GM21723 (cell line): ENCODE measurements around the gene ABCG8.

Source experiments
- ATAC-seq: cut with Tn5 transposase; IDR thresholded peaks from one replicate; pipeline ENCODE4 v1.9.1; 2021; ENCODE audit warnings: mild to moderate bottlenecking, moderate library complexity; ENCODE audit not compliant: unreplicated experiment

The ABCG8 gene

DNA sequence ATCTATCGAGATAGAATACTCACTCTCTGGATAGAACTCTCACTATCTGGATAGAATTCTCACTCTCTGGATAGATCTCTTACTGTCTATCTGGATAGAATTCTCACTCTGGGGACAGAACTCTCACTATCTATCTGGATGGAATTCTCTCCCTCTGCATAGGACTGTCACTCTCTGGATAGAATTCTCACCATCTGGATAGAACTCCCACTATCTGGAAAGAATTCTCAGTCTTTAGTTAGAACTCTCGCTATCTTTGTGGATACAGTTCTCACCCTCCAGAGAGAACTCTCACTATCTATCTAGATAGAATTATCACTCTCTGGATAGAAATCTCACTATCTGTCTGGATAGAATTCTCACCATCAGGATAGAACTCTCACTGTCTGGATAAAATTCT lies 16.5 kb downstream of the ABCG8 start:
- no peak for ATAC-seq

DNA sequence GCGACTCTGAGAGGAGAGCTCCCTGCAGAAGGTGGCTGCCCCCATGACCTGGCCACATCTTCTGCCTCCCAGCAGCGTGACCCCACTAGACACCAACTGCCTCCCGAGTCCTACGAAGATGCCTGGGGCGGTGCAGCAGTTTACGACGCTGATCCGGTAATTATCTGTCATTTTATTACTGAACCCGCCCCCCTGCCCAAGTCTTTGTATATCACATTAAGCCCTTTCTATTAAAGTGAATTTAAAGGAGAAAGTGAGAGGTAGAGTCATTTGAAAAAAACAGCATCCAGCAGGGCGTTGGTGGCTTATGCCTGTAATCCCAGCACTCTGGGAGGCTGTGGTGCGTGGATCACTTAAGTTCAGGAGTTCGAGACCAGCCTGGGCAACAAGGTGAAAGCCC lies 33.4 kb downstream of the ABCG8 start:
- no peak for ATAC-seq

DNA sequence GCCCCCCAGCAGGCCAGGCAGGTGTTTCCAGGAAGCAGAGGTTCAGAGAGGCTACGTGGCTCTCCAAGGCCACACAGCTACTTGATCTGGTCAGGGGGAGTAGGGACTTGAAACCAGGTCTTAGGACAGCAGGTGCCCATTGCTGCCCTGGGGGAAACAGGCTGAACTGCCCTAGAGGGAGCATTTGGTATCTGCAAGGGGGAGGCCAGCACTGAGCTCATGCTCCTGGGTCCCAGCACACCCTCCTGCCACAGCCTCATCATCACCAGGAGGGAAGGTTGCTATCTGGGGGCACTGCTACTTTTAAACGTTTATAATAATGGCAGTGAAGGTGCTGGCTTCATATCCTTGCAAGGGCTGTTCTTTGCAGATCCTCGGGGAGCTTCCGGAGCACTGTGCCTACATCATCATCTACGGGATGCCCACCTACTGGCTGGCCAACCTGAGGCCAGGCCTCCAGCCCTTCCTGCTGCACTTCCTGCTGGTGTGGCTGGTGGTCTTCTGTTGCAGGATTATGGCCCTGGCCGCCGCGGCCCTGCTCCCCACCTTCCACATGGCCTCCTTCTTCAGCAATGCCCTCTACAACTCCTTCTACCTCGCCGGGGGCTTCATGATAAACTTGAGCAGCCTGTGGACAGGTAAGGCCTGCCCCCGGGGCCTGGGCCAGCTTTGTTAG lies 36.1 kb downstream of the ABCG8 start:
- ATAC-seq = no peak

DNA sequence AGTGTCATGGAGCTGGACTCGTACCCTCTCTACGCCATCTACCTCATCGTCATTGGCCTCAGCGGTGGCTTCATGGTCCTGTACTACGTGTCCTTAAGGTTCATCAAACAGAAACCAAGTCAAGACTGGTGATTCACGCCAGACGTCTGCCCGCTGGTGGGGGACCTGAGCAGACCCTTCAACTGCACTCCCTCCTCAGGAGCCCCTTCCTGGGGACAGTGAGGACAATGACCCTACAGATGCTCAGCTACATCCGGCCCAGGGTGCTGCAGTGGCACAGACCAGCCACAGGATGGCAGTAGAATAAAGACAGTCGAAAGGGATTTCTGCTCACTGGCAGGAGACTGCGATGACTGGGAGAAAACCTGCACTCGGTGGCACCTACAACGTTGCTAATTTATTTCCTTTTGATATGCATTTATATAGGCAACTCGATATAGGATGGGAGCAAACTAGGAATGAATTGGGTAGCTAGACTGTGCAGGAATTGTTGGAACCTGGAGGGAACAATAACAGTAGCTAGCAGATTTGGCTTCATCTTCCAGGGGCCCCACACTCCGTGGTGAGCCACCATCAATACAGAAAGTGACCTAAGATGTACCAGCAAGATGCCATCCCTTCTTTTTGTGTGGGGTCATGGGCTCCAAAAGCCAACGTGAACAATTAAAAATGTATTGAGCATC lies 39.2 kb downstream of the ABCG8 start:
- peak; percentile 81 for ATAC-seq

DNA sequence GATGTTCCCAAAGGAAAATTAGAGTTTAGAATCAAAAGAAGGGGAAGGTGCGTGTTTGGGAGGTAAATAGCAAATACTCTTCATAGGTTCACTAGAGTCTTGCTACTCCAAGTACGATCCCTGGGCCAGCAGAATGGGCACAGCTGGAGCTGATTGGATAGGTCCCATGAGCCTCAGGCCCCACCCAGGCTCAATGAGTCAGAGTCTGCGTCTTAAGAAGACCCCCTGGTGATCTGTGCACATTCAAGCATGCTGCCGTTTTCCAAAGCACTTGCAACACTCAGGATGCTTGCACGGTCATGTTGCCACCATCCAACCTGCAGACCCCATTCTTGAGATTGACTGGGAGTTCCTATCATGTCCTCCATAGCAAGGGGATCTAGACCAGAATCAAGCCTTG lies 40.5 kb downstream of the ABCG8 start:
- ATAC-seq = no peak

DNA sequence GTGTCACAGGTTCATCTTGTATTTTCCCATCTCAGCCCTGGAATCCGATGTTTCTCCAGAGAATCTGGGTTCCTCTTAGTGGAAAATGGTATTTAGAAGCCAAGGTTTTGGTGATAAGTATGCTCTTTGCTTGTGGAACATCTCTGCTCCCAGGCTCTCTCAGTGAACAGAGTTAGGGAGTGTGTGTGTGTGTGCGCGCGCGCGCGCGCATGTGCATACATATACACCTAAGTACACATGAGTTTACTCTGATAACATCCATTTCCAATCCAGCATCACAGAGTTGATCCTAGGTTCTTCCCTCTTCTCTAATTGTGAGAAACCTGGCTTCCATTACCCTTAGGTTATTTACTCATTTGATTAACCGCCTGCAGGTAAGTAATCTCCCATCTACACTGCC lies 41.7 kb downstream of the ABCG8 start:
- ATAC-seq = no peak

DNA sequence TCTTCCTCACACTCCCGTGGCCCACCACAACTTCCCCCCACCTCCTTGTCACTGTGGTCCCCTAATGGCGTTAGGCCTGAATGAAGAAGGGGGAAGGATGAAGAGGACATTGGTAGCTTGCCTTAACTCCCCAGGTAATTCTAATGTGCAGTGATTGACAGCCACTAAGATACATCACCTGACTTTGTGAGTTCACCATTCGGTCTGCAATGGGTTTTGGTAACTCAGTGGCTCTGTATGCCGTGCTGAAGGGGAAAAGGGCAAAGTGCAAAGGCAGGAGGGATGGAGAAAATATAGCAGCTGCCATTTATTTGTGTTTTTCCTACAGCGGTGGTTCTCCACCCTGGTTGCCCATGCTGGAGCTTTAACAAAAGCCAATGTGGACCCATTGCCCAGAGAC lies 42.2 kb downstream of the ABCG8 start:
- no peak for ATAC-seq

DNA sequence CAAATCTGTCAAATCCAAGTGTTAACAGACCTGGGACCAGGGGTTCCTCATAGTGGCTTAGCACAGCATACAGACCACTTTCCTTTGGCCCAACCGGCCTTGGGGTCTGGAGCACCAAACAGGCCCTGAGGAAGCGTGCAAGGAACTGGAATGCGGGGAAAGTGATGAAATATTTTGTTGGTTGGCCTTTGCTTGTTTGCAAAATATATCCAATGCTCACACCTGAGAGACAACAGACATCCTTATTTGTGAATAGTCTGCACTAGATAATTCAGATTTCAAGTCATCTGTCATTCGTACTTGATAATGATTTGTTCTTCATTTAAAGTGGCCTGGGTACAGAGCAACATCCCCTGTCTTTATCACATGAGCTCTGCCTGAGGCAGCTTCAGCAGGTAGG lies 43.5 kb downstream of the ABCG8 start:
- no peak for ATAC-seq

DNA sequence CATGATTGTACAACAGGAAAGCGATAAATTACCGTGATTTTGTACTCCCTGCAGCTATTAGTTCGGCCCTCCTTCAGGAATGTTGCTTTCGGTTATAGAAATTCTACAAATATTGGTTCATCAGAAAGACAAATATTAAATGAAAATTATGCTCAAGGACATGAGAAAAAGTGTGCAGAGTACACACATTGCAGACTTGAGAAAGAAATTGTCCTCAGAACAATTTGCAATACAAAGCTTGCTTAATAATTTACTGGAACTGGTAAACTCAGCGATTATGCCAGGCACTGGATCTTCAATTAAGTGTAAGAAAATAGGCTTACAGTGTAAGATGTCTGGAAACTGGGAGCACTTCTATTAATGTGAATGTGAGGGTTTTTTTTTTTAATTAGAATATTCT lies 45.9 kb downstream of the ABCG8 start:
- no peak for ATAC-seq

DNA sequence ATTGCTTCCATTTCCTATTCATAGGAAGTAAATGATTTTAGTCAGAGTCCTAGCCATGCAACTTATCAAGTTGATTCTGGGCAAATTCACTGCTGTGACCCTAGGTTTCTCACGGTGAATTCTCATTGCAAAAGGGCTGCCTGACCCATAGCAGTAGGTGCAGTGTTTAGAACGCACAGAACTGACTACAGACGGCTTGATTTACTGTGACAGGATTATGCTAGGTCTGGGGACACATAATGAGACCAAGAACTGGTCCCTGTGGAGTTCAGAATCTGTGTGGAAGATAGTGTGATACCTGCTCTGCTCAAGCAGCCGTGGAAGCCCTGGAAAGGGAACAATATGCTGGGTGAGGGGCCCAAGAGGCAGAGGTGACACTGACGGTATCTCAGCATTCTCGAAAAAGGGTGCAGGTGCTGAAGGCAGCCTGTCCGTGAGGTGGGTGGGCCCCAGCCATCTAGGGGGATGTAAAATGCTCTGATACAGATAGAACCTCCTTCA lies 46.4 kb downstream of the ABCG8 start:
- no peak for ATAC-seq

DNA sequence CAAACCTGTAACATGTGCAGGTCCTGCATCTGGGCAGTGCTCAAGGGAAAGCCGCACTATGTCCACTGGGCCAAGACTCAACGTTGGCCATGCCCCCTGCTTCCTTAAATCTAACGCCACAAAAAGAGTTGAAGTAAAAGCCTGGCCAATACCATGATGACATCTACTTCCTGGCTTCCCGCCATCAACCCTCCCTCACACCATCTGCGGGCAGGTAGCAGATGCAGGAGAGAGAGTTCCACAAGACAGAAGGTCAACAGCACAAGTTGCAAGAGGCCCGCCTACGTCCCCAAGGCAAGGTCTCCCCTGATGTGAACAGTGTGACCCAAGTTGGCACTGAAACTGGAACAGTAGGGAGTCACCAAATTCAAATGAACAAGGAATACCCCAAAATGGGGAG lies 48.4 kb downstream of the ABCG8 start:
- no peak for ATAC-seq

DNA sequence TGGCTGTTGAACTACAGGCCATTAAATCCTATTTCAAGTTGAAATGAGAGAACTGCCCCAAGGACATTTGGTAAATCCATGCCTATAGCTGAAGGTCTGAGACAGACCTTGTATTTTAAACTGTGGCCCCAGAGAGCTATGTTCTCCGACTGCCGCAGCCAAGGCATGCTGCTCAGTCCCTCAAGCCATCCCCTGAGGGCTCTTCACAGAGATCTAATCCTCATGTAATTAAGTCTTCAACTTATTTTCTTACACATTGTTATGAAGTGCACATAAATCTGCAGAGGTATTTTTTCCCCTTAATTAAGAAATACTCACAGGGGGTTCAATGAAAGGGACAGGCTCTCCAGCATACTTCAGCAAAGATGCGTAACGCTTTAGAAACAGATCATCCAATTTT lies 50.6 kb downstream of the ABCG8 start:
- no peak for ATAC-seq

DNA sequence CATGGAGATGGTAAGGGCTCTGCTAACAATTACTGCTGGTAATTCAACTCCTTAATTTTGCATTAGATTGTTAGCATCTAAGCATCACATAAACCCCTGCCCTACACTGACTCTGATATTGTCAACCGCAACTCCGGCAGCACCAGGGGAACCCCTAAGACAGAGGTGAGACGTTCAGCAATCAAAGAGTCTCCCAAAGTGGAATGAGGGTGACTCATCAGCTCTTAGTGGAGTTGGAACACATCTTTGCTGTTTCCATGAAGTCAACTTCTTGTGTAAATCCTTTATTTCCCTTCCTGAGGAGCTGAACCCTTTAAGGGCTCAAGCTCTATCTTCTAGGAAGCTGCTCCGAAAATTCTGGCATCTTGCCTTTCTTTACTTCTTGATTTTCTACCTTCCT lies 52.1 kb downstream of the ABCG8 start:
- ATAC-seq = no peak

DNA sequence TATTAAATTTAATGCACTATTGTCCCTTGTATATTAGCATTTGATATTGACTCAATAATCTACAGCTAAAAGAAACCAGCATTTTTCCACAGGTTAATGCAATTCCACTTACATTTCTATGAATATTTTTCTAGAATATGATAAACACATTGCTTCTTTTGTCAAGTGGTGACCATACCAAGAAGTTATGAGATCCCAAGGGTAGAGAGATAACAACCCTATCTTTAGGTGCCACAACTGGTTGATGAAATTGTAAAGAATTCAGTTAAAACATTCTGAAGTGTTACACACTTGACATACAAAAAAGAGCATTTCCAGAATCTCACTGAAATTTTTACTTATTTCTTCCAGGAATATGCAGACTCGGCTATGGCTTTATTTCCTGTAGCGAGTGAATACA lies 56.0 kb downstream of the ABCG8 start:
- ATAC-seq = no peak

DNA sequence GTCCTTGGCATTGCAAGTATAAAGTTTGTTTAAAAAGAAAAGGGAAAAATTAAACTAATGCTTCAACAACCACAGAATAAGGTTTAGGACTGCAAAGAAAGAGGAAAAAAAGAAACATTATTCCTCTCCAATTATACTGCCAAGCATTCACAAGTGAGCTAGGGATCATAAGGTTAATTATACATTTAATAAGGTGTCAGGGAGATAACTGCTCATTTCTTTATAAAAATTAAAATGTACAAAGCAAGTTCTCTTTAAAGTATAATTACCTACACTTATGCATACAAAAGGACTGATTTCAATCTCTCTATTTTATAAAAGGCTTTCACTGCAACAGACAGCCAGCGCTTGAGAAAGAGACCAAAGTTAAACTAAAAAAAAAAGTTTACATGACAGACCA lies 58.1 kb downstream of the ABCG8 start:
- ATAC-seq = no peak

DNA sequence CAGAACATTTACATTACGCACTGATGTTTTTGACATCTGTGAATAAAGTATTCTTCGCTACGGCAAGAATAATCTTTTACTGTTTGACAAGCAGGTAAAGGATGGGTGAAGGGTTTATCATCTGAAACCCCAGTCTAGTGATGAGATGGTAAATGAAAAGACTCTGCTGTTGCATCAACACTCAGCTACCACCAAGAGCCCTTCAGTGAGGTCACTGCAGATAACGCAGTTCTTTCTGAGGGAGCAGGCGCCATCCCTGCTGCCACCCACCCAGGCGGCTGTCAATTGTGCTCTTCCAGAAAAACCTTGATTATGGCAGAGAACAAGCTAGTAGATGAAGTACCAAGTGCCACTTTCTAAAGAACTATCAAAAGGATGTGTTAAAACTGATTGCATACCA lies 58.7 kb downstream of the ABCG8 start:
- no peak for ATAC-seq

DNA sequence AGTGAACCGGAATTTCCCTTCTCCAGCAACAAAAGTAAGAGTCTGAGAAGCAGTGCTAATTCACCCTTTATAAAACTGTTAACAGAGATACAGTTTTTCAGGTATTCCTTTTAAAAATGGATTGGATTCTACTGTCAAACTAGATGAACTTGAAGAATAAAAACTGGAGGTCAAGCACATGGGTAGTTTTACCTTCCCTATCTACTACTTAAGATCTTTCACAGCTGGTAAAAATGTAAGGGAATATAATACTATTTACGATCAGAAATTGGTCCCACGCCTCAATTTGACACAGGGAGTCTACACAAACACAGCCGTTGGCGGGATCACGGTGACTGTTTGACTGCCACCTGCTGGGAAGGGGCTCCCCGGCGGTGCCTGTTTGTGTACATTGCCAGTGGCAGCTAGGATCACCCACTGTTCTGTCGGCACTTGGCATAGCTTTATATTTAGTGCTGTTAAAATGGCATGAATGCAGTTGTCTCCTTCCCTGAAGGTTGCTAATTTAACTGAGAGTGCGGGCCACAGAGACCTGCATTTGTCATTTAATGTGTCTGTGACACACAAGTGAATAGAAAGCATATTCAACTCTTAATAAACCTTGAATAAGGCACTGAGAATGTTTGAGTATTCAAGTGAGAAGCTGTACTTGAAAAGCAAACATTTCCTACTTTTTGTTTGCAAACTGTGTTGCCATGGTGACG lies 59.5 kb downstream of the ABCG8 start:
- ATAC-seq = no peak

DNA sequence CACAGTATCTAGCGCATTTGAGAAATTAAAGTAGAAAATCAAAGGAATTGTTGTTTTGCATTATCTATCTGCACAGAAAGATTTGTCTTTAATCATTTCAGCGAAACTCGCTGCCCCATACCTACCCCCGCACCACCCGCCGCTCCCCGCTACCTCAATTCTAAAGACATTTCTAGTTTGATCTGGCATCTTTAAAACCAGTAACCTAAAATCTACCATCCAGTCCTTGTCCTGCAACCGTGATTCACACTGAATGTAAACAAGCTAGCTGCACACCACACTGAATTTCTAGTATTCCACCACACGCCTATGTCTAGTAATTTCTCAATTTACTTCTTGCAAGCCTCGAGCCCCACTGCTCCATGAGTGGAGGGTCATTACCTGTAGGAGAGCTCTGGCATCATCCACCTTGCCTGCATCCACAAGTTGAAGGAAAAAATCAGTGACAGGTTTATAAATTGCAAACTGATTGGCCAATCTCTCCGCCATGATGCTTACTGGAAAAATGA lies 60.1 kb downstream of the ABCG8 start:
- ATAC-seq = no peak

DNA sequence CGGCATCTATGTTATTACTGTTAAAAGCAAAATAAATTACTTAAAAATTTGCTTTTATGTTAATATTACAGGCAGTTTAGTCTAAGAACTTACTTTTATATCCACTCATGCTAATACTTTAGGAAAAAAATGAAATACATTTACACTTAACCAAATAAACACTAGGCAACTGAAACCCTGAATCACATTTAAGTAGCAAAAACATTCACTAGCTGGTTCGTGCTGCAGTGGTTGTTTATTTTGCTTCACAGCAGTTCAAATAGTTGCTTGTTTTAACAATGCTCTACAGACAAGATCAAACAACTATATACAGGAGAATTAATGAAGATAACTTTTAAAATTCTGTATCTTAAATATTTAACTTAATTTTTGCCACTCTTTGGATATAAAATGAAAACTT lies 60.8 kb downstream of the ABCG8 start:
- no peak for ATAC-seq

DNA sequence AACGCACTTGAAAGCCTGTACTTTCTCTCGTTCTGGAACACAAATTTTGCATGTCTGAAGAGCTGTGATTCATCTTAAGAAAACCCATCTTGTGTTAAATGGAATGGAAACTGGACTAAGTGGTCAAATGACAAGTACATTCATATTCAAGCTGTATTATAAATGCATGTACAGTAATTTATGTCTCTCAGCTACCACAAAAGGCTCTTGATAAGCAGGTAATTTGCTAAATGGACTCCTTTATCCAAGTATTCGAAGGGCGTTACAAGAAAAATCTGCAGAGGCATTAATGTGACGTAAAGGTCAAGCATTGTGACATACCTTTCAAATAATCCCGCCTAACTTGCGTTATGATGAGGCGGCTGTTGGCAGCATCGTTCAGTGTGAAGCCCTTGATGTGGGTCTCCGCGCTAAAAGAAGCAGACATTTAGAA lies 66.6 kb downstream of the ABCG8 start:
- peak; percentile 55 for ATAC-seq

DNA sequence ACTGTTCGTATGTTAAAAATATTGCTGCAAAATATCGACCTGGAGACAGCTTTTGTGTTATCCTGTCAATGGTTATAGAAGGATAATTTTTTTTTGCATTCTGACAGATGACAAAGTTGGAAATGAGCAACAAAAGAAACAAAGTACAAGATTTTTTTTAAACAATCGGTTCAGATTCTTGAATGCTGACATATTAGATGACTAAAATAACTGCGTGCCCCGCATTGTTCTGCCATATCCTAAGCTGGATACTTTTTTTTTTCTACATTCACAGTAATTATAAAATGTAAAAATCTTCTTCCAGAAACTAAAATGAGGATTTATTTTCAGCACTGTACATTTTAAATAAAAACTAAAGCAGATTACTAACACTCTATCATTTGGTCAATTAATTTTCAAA lies 67.1 kb downstream of the ABCG8 start:
- ATAC-seq = no peak
